ENCODE data around the gene MED12. TPM values are rescaled to one million over a fixed set of nuclear protein-coding genes. Genes with fewer than 3 reads are reported as not detected.

MED12 gene
- total RNA-seq, 2 experiments from 2014 or later, result 49.2 to 52.0 TPM

DNA sequence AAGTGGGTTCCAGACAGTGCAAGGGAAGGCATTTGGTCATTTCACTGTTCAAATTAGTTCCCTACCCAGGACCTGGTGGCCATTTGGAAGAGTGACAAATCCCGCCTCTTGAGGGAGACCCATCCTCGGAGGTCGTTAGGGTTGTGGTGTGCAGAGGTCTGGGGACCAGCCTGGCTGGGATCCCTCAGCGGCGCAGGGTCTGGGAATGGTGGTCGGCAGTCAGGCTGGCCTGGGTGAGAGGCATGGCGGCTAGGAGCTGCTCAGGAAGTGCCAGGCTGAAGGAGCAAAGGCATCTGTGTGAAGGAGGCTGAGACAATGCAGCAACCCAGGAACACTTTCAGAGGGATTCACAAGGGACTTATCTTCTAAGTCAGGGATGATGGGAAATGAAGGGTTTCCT, 33.0 kb downstream of the MED12 start:
- H3K4me3 Mint-ChIP-seq, result no peak overlapping the region
- no peaks in the 10 kb centered on the region for H3K27me3 Mint-ChIP-seq
- peaks cover 2% of the 10 kb centered on the region for H3K4me1 Mint-ChIP-seq (ENCODE audit: low read depth)
- ATAC-seq (no peak), DNase-seq (no peak)
- ChIA-PET POLR2A (no interaction called here), CTCF (no interaction called here)
- H3K27ac Mint-ChIP-seq, result no peak overlapping the region
- H3K9me3 Mint-ChIP-seq, result no peaks in the 10 kb centered on the region
- TF ChIP-seq, protein P1, sequence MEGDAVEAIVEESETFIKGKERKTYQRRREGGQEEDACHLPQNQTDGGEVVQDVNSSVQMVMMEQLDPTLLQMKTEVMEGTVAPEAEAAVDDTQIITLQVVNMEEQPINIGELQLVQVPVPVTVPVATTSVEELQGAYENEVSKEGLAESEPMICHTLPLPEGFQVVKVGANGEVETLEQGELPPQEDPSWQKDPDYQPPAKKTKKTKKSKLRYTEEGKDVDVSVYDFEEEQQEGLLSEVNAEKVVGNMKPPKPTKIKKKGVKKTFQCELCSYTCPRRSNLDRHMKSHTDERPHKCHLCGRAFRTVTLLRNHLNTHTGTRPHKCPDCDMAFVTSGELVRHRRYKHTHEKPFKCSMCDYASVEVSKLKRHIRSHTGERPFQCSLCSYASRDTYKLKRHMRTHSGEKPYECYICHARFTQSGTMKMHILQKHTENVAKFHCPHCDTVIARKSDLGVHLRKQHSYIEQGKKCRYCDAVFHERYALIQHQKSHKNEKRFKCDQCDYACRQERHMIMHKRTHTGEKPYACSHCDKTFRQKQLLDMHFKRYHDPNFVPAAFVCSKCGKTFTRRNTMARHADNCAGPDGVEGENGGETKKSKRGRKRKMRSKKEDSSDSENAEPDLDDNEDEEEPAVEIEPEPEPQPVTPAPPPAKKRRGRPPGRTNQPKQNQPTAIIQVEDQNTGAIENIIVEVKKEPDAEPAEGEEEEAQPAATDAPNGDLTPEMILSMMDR (IDR thresholded peaks at IDR 0.05), result no peak
- no peaks in the 10 kb centered on the region for H3K36me3 Mint-ChIP-seq (ENCODE audit: low read depth)
- intact Hi-C loops (cut with micrococcal nuclease), result no loop called here

DNA sequence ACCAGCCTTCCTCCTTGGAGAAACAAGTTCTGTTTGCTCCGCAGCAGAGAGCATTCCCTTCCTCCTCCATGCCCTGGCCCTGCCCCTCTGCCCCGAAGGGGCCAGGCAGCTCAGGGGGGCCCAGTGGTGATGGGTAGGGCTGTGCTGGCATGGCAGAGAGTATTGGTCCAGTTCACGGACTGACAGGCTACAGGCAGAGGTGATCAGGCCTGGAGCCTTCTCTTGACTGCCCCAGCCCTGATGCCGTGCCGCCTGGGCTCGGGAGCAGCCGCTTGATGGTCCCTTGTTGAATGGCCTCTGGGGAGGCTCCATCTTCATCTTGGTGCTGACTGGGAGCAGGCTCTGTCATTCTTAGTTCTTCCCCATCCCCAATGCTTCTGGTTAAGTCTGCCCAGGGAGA, 35.8 kb downstream of the MED12 start:
- DNase-seq (no peak), ATAC-seq (no peak)
- TF ChIP-seq, protein P1 (IDR thresholded peaks at IDR 0.05), result no peak
- ChIA-PET POLR2A (no interaction called here), CTCF (no interaction called here)
- intact Hi-C loops (cut with micrococcal nuclease), result no loop called here
- Mint-ChIP-seq H3K36me3 (ENCODE audit: low read depth) (no peaks in the 10 kb centered on the region), H3K9me3 (no peaks in the 10 kb centered on the region), H3K4me1 (ENCODE audit: low read depth) (peaks cover under 1% of the 10 kb centered on the region), H3K4me3 (no peak overlapping the region), H3K27ac (no peak overlapping the region), H3K27me3 (no peaks in the 10 kb centered on the region)

DNA sequence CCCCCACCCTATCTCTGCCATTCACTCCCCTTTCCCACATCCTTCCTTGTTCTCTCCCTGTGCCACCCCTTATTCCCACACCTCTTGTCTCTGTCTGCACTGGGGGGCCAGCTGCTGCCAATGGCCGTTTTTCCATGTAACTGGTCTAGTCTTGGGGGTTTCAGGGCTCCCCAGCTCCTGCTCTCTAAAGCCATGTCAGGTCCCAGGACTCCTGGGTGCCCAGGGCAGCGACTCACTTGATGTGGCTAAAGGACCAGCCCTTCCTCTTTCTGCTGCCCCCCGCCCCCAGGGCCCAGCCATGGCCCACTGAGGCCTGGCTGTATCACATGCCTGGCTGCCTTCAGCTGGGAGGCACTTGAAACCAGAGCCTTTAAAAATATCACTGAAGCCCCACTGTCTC, 36.2 kb downstream of the MED12 start:
- H3K9me3 Mint-ChIP-seq, result no peaks in the 10 kb centered on the region
- POLR2A ChIA-PET, result no interaction called here
- ATAC-seq, result no peak

DNA sequence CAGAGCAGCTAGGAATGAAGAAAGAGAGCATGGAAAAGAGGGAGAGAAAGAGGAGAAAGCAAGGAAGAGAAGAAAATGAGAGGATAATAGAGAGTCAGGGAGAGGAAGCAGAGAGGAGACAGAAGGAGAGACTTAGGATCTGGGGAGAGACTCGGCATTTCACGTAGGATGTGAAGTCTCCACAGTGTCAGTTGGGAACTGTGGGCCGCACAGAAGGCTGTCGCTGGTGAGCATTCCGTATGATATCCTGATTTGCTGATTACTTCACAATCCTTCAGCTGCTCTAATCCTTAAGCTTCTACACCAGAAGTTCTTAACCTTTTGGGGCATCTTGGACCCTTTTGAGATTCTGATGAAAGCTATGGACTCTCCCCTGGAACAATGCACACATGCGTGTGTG, 40.2 kb downstream of the MED12 start:
- POLR2A ChIA-PET, result interaction anchor here (0.6 kb wide), 1 partner anchor 485 kb away, joined by 4 read pairs; no protein-coding TSS in a partner anchor
- intact Hi-C loops (cut with micrococcal nuclease), result no loop called here
- Mint-ChIP-seq H3K27me3 (no peaks in the 10 kb centered on the region), H3K36me3 (ENCODE audit: low read depth) (peaks cover 1% of the 10 kb centered on the region), H3K4me1 (ENCODE audit: low read depth) (peaks cover 3% of the 10 kb centered on the region), H3K9me3 (no peaks in the 10 kb centered on the region), H3K4me3 (no peak overlapping the region), H3K27ac (no peak overlapping the region)
- no peak for DNase-seq
- CTCF ChIA-PET, result no interaction called here
- TF ChIP-seq, protein P1 (IDR thresholded peaks at IDR 0.05), result no peak
- no peak for ATAC-seq

More for the DNA sequence above, 36.2 kb downstream of the MED12 start:
- Mint-ChIP-seq H3K27ac (no peak overlapping the region), H3K4me3 (no peak overlapping the region), H3K36me3 (ENCODE audit: low read depth) (no peaks in the 10 kb centered on the region), H3K4me1 (ENCODE audit: low read depth) (peaks cover 3% of the 10 kb centered on the region), H3K27me3 (no peaks in the 10 kb centered on the region)
- no peak for DNase-seq
- TF ChIP-seq, protein P1 (IDR thresholded peaks at IDR 0.05), result no peak
- CTCF ChIA-PET, result no interaction called here
- intact Hi-C loops (cut with micrococcal nuclease), result no loop called here

DNA sequence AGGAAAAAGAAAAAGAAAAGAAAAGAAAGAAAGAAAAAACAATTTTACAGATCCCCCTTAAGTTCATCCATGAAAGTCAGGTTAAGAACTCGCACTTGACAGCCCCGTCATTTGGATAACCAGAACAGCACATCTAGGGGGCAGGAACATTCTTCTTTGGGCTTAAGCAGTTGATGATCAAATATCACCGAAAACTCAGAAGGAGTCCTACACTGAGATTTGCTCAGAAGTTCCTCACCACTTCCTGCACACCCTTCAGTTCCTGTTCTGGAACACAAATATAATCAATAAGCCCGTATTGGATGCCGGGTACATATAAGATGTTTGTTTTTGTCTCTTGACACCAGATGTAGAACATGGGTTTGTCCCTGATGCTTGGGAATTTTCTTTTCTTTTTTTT, 40.9 kb downstream of the MED12 start:
- ChIA-PET POLR2A (no interaction called here), CTCF (no interaction called here)
- ATAC-seq, result no peak
- TF ChIP-seq, protein P1 (IDR thresholded peaks at IDR 0.05), result no peak
- no peak for DNase-seq
- Mint-ChIP-seq H3K36me3 (ENCODE audit: low read depth) (peaks cover 1% of the 10 kb centered on the region), H3K9me3 (no peaks in the 10 kb centered on the region), H3K4me3 (no peak overlapping the region), H3K27me3 (no peaks in the 10 kb centered on the region), H3K27ac (no peak overlapping the region), H3K4me1 (ENCODE audit: low read depth) (peaks cover 3% of the 10 kb centered on the region)
- intact Hi-C loops (cut with micrococcal nuclease), result no loop called here
